ENCODE data around the gene TFIP11.

TFIP11 gene

DNA sequence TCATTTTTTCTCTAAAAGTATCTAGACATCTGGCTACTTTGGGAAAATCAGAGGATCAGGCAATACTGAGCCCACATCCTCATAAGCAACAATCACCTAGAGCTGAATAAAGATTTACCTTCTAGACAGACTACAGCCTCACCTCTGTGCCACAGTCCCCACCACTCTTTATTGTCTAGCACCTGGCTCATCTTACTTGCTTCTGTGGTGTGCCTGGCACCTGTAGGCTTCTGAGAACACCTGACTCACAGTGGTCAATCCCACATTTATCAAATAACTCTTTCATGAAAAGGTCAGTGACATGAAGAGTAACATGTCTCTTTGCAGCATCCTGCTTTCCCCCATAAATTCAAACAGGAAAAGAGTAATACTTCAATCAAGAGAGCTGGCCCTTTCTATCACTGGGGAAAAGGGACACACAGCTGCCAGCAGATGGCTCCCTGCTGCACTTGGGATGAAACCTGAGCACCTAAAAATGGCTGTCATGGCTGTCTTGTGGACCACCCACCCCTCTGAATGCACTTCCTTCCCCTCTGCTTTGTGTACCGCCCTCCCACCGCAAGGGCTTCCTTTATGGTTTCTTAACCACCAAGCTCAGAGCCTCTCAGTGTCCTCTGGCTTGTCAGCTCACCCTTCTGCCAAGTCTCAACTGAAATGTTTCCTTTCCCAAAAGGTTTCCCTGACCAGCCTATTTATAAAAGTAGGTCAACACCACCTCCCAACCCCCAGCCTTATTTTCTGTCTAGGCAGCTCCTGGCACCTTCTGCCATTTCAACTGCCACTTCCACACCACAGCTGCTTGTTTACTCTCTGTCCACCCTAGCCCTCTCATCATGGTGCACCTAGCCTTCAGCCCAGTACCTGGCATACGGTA is 9.3 kb downstream of the TFIP11 start:
- DNase-seq, result peak; percentile 66

DNA sequence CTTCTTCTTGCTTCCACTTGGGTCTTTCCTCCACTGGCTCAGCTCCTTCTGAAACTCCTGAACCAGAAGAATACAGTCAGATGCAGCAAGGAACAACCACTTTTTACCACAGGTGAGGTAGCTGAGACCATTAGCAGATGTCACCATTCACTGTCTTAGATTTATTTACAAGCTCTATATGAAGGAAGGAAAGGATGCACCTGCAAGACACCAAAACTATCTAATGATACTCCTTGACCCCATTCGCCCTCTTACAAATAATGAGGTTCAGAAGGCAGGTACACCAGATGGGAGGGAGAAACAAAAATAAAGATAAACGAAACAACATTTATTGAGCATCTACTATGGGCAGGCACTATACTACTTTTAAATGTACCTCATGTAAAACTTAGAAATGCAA is 10.3 kb downstream of the TFIP11 start:
- DNase-seq, result no peak

DNA sequence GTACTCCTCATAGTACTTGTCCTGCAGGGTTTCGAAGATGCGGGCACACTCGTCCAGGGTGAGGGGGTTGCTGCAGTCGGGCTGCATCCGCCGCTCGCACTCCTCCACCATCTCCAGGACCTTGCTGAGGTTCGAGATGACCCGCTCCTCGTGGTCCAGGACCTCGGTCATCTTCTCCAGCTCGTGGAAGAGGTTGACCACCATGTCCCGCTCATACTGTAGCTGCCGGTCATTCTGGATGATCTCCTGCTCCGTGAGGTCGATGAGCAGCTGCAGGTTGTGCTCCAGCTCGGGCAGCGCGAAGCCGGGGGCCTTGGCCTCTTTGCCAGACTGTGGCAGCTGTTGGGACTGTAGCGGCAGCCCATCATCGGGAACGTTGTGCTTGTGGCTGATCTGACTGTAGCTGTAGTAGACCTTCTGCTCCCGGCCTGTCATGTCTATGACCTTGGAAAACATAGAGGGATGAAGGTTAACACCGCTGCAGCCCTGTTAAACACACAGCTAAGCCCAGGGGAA is 13.0 kb downstream of the TFIP11 start:
- DNase-seq, result no peak

DNA sequence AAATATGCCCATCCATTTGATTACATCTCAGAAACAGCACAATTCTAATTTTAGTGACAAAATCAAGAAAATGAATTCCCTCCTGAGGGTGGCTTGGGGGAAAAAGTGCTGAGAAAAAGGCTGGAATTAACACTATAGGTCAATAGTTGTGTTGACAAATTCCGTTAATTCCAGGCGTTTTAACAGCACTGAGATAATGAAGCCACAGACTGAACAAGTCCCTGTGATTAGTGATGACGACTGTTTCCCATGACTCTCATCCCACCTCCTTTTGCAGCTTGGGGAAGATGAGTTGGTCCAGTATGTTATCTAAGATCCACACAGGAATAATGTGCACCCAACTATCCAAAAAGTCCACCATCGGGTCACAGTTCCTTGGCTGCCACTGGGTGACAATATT is 15.8 kb downstream of the TFIP11 start:
- no peak for DNase-seq

DNA sequence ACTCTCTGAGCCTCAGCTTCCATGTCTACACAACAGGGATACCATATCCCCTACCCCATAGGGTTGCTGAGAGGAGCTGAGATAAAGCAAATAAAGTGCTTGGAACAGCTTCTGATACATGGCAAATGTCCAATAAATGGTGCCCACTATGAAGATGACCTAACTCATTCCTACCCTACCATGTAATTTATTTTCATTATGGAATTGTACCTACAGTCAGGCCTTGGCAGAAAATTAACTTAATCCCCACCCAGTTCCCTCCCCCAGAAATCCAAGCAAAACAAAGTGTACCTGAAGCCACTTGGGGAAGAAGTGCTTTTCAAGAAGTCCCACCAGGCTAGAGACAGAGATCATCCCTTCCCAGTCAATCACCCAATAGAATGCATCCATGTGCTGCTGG is 17.8 kb downstream of the TFIP11 start:
- no peak for DNase-seq

DNA sequence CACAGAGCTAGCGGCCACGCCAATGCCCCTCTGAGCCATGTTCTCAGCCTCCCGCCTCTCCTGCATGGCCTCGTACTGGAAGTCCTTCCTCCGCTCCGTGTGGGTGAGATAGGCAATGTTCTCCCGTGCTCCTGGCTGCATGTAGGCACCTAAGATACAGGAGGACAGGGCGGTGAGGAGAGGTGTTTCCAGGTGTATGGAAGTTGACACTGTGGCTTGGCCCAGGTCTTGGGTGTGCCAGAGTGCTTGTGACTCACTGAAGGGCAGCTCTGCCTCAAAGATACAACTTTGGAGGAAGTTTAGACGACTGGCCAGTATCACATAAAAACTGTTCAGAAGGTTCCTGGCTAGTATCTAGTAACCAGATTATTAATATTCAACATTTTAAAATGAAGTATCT is 20.1 kb downstream of the TFIP11 start:
- no peak for DNase-seq

DNA sequence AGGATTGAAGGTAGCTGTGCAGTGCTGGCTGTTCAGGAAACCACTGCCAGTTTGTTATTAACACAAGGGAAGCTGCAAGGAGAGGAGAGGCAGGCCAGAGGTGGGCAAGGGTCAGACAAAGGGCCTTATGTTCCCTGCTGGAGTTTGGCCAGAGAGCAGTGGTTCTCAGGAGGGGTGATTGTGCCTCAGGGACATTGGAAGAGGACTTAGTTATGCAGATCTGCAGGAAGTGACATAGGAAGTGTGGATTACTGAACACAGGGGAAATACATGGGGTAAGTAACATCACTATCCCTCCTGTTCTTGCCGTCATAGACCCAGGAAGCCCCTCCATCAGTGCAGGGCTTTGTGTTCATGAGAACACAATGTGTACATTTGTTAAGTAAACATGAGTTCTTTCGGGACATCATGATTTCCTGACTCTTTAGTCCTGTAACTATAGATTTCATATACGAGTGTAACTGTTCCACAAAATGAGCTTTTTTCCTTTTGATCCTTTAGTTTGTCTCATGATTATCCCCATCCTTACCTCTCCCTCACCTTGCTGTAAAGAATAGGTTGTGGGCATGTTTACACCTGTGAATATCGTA is 22.7 kb downstream of the TFIP11 start:
- no peak for DNase-seq

DNA sequence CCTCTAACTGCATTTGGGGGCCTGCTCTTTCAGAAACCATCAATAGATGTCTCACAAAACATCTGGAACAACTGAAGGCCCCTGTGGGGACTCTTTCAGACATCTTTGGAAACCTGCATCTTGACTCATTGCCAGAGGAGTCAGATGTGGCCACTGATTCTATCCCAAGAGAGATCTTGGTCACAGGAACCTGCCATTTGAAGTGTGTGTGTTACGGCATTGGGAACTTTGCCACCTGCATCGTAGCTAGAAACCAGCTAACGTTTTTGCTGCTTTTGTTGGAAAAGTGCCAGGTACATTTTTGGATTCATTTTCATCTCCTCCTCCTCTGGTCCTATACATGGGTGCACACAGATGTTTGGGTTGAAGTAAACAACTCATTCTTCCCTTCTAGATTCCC is 24.3 kb downstream of the TFIP11 start:
- DNase-seq, result no peak

DNA sequence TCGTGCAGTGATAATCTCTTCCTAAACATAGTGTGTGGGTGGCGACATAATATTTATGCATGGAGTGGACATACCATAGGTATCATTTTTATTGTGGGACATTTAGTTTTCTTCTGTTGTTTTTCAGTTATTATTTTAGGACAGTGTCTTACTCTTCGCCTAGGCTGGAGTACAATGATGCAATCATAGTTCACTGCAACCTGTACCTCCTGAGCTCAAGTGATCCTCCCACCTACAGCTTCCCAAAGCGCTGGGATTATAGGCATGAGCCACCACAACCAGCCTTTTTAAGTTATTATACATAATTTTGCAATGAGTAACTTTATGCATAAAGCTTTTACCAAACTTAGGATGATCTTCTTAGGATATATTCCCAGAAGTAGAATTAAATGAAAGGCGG is 25.9 kb downstream of the TFIP11 start:
- DNase-seq, result no peak

DNA sequence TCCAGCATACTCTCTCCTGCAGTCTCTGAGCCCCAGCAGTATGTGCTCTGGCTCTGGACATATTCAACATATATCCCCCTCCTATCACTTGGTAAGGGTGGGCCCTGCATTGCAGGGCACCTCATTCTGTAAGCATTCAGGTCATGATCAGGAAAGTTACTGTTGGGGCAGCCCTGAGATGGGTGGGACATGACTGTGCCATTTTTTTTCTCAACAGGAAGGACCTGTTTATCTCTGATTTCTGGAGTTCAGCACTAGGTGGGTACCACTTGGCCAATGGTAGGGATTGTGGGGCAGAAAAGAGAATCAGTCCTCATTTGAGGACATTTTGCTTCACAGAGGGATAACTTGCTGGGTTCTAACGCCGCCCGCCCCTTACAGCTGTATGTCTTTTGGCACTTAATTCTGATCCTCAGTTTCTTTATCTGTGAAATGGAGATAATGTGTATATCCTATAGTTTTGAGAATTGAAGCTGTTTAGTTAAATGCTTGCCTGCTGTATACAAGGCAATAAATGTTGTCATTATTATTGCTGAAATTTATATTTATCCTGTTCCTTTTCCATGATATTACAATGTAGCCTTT is 26.4 kb downstream of the TFIP11 start:
- no peak for DNase-seq

DNA sequence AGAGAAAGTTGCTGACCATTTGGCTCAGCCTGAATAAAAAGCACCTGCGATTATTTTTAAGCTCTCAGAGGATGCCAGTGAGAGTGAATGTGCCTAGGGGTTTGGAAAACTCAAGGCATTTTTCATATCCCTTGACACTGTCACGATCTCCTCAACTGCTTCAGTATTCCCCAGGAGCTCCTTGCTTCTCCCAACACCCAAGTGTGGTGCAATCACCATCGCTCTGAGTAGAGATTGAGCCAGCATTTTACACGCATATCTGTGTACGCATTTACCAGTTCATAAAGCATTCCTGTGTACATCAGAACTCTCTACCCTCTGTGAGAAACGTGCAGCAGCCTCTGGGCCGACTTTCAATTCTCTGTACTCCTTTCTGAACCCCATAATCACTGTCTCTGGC is 27.3 kb downstream of the TFIP11 start:
- no peak for DNase-seq

DNA sequence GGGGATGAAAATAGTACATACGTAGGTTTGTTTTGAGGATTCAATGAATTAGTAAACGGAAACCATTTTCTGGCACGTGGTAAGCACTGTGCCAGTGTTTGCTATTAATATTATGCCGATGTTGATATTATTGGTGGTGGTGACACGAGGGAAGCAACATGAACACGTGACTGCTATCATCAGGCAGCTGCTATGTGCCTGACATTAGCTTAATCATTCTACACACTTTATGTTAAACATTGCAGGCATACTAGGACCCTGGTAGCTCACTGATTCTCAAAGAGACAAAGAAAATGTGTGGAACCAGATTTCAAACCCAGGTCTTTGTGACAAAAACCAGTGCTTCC is 27.9 kb downstream of the TFIP11 start:
- DNase-seq, result no peak

DNA sequence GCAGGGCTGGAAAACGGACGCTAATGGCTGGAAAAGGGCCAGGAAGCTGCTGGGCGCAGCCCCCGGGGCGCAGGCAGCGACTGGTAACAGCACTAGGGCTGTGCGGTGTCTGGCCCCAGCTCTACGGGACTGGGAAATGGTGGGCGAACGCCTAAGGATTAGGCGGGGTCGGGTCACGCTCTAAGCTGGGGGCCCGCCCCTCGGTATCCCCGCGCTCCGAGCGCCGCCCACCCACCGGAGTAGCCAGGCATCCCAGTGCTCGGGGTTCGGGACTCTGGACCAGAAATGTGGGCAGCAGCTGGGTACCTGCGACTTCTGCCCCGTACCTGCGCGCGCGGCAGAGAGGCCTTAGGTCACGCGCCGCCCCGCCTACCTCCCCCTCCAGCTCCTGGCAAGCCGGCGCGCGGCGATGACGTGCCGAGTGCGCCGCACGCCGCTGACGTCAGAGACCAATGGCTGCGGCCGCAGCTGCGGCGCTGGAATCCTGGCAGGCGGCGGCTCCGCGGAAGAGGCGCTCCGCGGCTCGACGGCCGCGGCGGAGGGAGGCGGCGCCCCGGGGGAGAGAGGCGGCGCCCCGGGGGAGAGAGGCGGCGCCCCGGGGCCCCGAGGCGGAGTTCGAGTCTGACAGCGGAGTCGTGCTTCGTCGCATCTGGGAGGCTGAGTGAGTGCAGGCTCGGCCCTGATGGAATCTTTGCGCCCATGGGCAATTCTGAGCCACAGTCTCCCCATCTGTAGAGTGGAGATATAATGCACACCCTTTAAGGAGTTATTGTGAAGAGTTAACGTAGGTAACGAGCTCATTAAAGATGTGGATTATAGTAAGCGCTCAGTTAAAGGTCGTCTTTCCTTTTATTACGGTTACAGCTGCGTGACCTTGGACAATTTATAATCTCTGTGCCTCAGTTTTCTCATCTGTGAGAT is 28.6 kb downstream of the TFIP11 start, which contains the start of the genes HPS4 and SRRD:
TSS of gene HPS4 (minus strand) at position 345 of the 921 bp plus-strand sequence. CDS start 2,021 bp downstream, outside the sequence.
TSS of gene SRRD (plus strand) at position 439 of the 921 bp plus-strand sequence. CDS start at position 453, 14 bp downstream.
- DNase-seq, result peak; percentile 94

DNA sequence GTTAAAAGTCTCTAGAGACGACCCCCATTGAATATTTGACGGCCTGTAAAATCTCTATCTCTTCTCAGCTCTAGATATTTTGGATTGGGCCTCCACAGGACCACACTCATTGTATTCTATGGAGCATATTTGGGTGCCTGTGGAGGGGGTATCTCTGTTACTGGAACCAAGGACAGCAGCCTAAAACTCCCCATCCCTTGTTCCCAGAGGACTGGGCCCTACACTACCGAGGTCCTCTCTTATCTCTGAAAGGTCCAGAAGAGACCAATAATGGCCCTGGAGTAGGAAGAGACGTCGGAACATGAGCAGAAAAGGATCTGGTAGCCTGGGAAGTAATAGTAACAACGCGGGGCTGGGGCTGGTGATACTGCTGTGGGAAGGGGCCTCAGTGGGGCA is 29.2 kb downstream of the TFIP11 start:
- no peak for DNase-seq

DNA sequence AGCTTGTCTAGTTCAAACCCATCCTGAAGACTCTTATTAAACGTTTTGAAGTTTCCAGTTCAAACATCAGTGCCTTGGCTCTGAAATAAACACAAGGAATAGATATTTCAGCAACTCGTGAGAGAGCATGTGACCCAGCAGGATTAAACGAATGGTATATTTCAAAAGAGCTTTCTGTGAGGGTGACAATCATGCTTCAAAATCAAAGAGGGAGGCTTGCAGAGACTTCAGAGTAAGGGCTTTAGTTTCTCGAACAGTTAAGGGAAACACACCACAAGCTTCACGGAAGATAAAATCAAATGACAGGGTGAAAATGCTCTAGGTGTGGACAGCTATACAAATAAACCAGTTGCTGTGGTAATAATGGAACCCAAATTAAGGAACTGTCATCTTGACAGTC is 30.1 kb downstream of the TFIP11 start:
- DNase-seq, result no peak

DNA sequence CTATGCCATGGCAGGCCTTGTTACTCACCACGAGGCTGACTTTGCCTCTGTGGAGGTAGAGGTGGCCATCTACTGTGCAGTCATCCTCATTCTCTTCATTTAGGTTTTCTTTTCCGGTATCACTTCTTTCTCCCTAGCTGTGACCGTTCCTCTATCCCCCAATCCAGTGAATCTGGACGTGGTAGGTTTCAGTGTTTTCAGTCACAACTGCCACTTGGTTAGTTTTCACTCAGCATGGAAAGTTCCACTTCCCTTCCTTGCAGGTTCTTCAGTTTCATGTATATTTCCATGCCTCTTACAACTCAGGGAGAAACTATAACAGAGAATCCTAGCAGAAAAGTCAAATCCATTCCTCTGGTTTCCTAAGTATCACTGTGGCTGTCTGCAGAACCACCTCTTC is 30.6 kb downstream of the TFIP11 start:
- no peak for DNase-seq

DNA sequence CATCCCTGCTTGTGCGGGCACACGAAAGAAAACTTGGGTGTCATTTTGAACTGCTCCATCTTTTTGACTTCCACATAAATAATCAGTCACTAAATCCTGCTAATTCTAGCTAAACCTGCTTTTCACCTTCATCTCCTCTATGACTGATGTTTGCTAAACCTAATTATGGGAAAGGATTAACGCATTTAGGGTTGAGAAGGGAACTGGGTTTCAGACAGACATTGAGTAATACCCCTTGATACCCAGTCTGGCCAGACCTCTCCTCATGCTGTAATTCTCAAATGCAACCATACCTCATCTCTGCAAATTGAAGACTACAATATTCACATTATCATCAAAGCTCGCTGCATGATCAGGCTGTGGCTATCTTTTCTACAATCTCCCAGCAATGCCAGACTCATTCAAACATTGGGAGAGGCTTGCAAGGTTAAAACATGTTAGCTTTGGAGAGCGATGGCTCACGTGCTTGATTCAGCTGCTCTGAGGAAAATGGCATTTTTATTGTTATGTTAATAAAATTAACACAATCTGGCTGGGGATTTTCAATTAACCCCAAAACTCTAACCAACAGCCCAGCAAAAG is 31.1 kb downstream of the TFIP11 start:
- DNase-seq, result no peak

DNA sequence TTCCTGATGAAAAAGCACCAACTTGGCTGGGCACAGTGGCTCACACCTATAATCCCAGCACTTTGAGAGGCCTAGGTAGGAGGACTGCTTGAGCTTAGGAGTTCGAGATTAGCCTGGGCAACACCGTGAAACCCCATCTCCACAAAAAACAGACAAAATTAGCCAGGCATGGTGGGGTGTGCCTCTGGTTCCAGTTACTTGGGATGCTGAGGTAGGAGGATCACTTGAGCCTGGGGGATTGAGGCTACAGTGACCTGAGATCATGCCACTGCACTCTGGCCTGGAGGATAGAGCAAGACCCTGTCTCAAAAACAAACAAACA is 31.7 kb downstream of the TFIP11 start:
- no peak for DNase-seq

DNA sequence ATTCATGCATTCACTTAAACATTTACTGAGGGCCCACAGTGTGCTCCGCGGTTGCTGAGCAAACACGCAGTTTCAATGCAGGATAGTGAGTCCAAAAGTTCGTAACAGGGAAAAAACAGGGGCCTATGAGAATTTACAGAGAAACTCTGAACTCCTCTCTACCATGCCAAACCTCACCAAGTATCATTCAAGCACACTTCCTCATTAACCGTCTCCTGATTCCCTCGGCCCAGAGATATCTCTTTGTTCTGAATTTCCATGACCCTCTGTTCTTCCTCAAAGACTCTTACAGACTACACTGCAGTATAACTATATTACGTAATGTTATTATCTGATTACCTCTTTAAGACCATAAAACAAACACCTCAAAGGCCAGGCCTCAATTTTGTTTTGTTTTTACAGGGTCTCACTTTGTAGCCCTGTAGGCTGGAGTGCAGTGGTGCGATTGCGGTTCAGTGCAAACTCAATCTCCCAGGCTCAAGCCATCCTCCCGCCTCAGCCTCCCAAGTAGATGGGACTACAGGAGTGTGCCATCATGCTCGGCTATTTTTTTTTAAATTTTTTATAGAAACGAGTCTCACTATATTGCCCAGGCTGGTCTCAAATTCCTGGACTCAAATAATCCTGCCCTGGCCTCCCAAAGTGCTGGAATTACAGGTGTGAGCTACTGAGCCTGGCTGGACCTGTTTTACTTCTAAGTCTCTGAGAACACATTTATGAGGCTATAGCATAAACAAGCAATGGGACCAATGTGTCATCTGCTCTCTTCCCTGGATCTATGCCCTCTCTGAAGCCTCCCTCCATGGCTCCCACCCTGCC is 32.3 kb downstream of the TFIP11 start:
- no peak for DNase-seq

DNA sequence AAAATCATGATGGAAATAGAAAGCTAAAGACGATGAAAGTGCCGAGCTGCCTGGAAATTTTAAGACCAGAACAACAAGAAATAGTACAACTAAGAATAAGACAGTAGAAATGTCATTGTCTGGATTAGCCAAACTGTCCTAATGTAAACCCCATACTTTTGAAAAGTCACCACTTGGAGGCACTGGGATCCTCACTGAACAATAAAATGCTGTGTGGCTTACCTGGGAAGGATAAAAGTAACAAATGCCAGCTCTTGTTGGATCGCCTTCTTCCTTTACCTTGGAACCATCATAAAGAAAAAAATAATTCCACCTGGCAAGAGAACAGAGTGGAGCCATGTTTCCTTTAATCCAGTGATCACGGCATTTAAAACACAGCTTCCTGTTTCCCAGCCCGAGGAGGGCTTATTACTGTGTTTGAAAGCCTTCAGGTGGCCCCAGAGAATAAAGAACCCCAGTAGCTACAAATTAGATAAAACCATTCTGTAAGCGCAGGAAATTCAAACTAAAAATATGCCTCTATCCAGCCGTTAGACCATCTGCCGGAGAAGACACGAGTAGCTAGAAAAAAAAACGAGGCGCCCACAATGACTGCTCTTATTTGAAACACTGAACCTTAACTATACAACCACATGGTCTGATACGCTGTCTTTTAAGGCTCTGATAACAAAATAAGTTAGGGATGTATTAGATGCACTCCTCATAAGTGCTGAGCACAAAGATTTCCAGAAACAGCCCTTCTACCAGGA is 33.1 kb downstream of the TFIP11 start:
- no peak for DNase-seq

DNA sequence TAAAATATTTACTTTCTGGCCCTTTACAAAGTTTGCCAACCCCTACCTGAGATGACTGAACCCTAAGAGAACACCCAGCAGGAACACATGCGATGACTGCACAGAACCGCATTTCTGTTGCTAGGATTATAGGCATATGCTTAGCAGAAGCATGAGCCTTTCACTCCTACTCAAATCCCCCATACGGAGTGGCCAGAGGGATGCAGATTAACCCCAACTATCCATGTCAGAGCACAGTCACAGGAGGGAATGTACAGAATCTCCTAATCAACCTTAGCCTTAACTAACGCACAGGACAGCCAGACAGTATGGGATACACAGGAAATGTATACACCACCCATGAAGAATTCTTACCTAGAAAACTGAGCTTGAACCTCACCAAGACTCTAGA is 34.9 kb downstream of the TFIP11 start:
- no peak for DNase-seq
